OCI-M1 (cell line): ENCODE data around the gene BTK.
A peak's percentile ranks its signal among the peaks of the same experiment; 100 is the strongest.
"Not testable (repeated sequence)": the region's sequence is repeated elsewhere in the genome, so short reads cannot be mapped to it uniquely, and the experiment has no call there.

ENCODE experiments used
- DNase-seq: peaks from one replicate; lab custom pipeline; 2025; lab: John Stamatoyannopoulos, UW

BTK gene

GRCh38 chrX:101337776-101338271, 48.2 kb downstream of the BTK start:
- DNase-seq, result peak; percentile 49

DNA sequence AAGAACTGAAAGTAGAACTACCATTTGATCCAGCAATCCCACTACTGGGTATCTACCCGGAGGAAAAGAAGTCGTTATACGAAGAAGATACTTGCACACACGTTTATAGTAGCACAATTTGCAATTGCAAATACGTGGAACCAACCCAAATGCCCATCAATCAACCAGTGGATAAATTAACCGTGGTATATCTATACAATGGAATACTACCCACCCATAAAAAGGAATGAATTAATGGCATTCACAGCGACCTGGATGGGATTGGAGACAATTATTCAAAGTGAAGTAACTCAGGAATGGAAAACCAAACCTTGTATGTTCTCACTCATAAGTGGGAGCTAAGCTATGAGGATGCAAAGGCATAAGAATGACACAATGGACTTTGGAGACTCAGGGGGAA, 51.7 kb downstream of the BTK start:
- DNase-seq, result not testable (repeated sequence)

DNA sequence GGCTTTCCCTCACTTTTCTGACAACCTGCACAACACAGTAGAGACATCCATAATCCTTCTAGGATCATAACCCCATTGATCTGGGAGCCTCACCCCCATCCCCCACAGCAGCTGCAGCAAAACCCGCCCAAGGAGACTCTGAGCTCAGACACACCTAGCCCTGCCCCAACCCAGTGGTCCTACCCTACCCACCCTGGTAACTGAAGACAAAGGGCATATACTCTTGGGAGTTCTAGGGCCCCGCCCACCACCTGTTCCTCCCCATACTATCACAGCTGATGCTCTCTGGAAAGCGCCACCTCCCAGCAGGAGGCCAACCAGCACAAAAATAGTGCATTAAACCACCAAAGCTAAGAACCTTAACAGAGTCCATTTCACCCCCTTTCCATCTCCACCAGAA, 59.4 kb downstream of the BTK start:
- not testable (repeated sequence) for DNase-seq

GRCh38 chrX:101303790-101304189, 82.2 kb downstream of the BTK start:
- no peak for DNase-seq
